ENCODE data around the gene NUAK1.

The NUAK1 gene

GRCh38 chr12:106101803-106102202 is 37.0 kb downstream of the NUAK1 start:
- no peaks in the 10 kb centered on the region for H3K79me2 ChIP-seq (ENCODE audit: control insufficient read depth, low read length)
- no peaks in the 10 kb centered on the region for H3K4me1 ChIP-seq (ENCODE audit: control insufficient read depth, low read length)
- no peaks in the 10 kb centered on the region for H3F3A ChIP-seq (ENCODE audit: control insufficient read depth, insufficient read depth)
- no peak overlapping the region for H3K4me3 ChIP-seq (ENCODE audit: low read length)
- no peak overlapping the region for H3K27ac ChIP-seq (ENCODE audit: low read depth, low read length)
- H3K9me3 ChIP-seq (ENCODE audit: control insufficient read depth, insufficient read depth, low read length): no peaks in the 10 kb centered on the region
- H3K36me3 ChIP-seq (ENCODE audit: control insufficient read depth, low read length): no peaks in the 10 kb centered on the region
- TF ChIP-seq EZH2phosphoT487 (IDR thresholded peaks at IDR 0.05; ENCODE audit: borderline replicate concordance, low read length) (no peak), CTCF (IDR thresholded peaks at IDR 0.05; ENCODE audit: low read depth, low read length, poor library complexity, severe bottlenecking) (no peak)
- no peak overlapping the region for H3K4me2 ChIP-seq (ENCODE audit: low read length)
- H3K9me2 ChIP-seq (replicated peaks; ENCODE audit: control insufficient read depth, low read length): no peaks in the 10 kb centered on the region
- peaks cover 22% of the 10 kb centered on the region for H3K27me3 ChIP-seq (ENCODE audit: control insufficient read depth, low read length)
- no peaks in the 10 kb centered on the region for H4K20me1 ChIP-seq (ENCODE audit: control insufficient read depth, insufficient read depth, low read depth, low read length)

- H4K20me1 ChIP-seq (ENCODE audit: control insufficient read depth, insufficient read depth, low read depth, low read length): no peaks in the 10 kb centered on the region
- no peaks in the 10 kb centered on the region for H3K9me2 ChIP-seq (replicated peaks; ENCODE audit: control insufficient read depth, low read length)
- H3K4me2 ChIP-seq (ENCODE audit: low read length): no peak overlapping the region
- H3K9me3 ChIP-seq (ENCODE audit: control insufficient read depth, insufficient read depth, low read length): no peaks in the 10 kb centered on the region
- no peaks in the 10 kb centered on the region for H3F3A ChIP-seq (ENCODE audit: control insufficient read depth, insufficient read depth)
- no peak overlapping the region for H3K27ac ChIP-seq (ENCODE audit: low read depth, low read length)
- TF ChIP-seq EZH2phosphoT487 (IDR thresholded peaks at IDR 0.05; ENCODE audit: borderline replicate concordance, low read length) (no peak), CTCF (IDR thresholded peaks at IDR 0.05; ENCODE audit: low read depth, low read length, poor library complexity, severe bottlenecking) (no peak)
- no peaks in the 10 kb centered on the region for H3K36me3 ChIP-seq (ENCODE audit: control insufficient read depth, low read length)
- no peaks in the 10 kb centered on the region for H3K4me1 ChIP-seq (ENCODE audit: control insufficient read depth, low read length)
- H3K79me2 ChIP-seq (ENCODE audit: control insufficient read depth, low read length): no peaks in the 10 kb centered on the region
- H3K27me3 ChIP-seq (ENCODE audit: control insufficient read depth, low read length): peaks cover 11% of the 10 kb centered on the region
- no peak overlapping the region for H3K4me3 ChIP-seq (ENCODE audit: low read length)
Measured at GRCh38 chr12:106098691-106099200, 40.0 kb downstream of the NUAK1 start.

DNA sequence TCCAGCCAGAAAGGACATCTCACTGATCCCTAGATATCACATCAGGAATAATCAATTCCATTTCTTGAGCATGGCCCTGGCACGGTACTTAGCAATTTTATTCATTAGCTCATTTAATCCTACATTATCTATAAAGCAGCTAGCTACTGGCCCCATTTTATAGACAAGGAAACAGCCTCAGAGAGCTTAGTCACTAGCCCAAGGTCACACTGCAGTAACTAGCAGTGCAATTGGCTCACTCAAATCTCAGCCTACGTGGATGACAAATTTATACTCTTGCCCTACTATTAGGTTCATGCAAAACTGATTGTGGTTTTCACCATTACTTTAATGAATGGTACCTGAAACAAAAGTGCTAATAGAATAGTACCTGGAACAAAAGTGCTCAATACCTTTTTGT is 41.7 kb downstream of the NUAK1 start:
- no peak overlapping the region for H3K4me3 ChIP-seq (ENCODE audit: low read length)
- no peaks in the 10 kb centered on the region for H3K9me2 ChIP-seq (replicated peaks; ENCODE audit: control insufficient read depth, low read length)
- H3K79me2 ChIP-seq (ENCODE audit: control insufficient read depth, low read length): no peaks in the 10 kb centered on the region
- TF ChIP-seq CTCF (IDR thresholded peaks at IDR 0.05; ENCODE audit: low read depth, low read length, poor library complexity, severe bottlenecking) (no peak), EZH2phosphoT487 (IDR thresholded peaks at IDR 0.05; ENCODE audit: borderline replicate concordance, low read length) (no peak)
- H4K20me1 ChIP-seq (ENCODE audit: control insufficient read depth, insufficient read depth, low read depth, low read length): no peaks in the 10 kb centered on the region
- H3K27me3 ChIP-seq (ENCODE audit: control insufficient read depth, low read length): peaks cover 11% of the 10 kb centered on the region
- no peaks in the 10 kb centered on the region for H3K4me1 ChIP-seq (ENCODE audit: control insufficient read depth, low read length)
- H3K4me2 ChIP-seq (ENCODE audit: low read length): no peak overlapping the region
- no peaks in the 10 kb centered on the region for H3K9me3 ChIP-seq (ENCODE audit: control insufficient read depth, insufficient read depth, low read length)
- H3K36me3 ChIP-seq (ENCODE audit: control insufficient read depth, low read length): no peaks in the 10 kb centered on the region
- no peaks in the 10 kb centered on the region for H3F3A ChIP-seq (ENCODE audit: control insufficient read depth, insufficient read depth)
- no peak overlapping the region for H3K27ac ChIP-seq (ENCODE audit: low read depth, low read length)

Data from DOHH2 (cell line).